Esophagus muscularis mucosa (tissue), 4 donors: ENCODE data around the gene AP4S1. TPM values are rescaled to one million over a fixed set of nuclear protein-coding genes. Genes with fewer than 3 reads are reported as not detected.

Experiments
- DNase-seq: peaks from one replicate; pipeline ENCODE4 v3.0.0-alpha.2; 2017; ENCODE audit errors: extremely low spot score
- H3K27ac ChIP-seq, 4 donors: fragments of 200-600 bp; sonication (generic); replicated peaks in 1 of 4; 1 replicate in 3 of 4; 2 replicates in 1 of 4; pipeline ENCODE4 v1.5.1; 2016 to 2019; ENCODE audit warnings: mild to moderate bottlenecking in 1 of 4
- H3K27me3 ChIP-seq, 4 donors: fragments of 200-600 bp; sonication (generic); one replicate each; pipeline versions ENCODE4 v1.5.1 to v1.6.0; 2016 to 2019
- H3K36me3 ChIP-seq, 4 donors: fragments of 200-600 bp; sonication (generic); one replicate each; pipeline ENCODE4 v1.5.1; 2016 to 2019
- H3K4me1 ChIP-seq, 4 donors: fragments of 200-600 bp; sonication (generic); one replicate each; pipeline ENCODE4 v1.5.1; 2016 to 2019
- H3K4me3 ChIP-seq, 4 donors: fragments of 200-600 bp; sonication (generic); 1 replicate in 2 of 4; 2 replicates in 2 of 4; pipeline ENCODE4 v1.5.1; 2016 to 2019; ENCODE audit warnings: mild to moderate bottlenecking in 4 of 4, moderate library complexity in 1 of 4
- H3K9me3 ChIP-seq, 4 donors: fragments of 200-600 bp; sonication (generic); 1 replicate in 3 of 4; 2 replicates in 1 of 4; pipeline ENCODE4 v1.5.1; 2016 to 2019
- EP300 ChIP-seq: sonication (generic); formaldehyde crosslinking; IDR thresholded peaks from one replicate; pipeline ENCODE4 v1.6.1; 2017; ENCODE audit warnings: antibody characterized with exemption
- POLR2A ChIP-seq: fragments of 450-650 bp; IDR thresholded peaks from one replicate; pipeline ENCODE4 v1.6.1; 2017; ENCODE audit warnings: antibody characterized with exemption, moderate library complexity, mild to moderate bottlenecking, low read depth
- POLR2AphosphoS5 ChIP-seq, 2 donors: sonication (generic); formaldehyde crosslinking; IDR thresholded peaks; one replicate each; pipeline ENCODE4 v1.6.1; 2017; ENCODE audit warnings: antibody characterized with exemption in 2 of 2
- WGBS: methylation state at CpG from one replicate; pipeline ENCODE4 v1.1.5; 2018; 5-methylcytosine and 5-hydroxymethylcytosine counted together
- intact Hi-C: fragments of 100-400 bp; cut with DNase I; formaldehyde crosslinking; loops from one replicate; pipeline ENCODE4 v1.15.1; 2023
- total RNA-seq, 4 donors: library from RNA; depleted of rRNA; stranded (reverse); fragments of >200 nt; gene quantifications; one replicate each; pipeline versions ENCODE4 v1.1.0 to v1.2.1, GENCODE V29; 2016
- TF ChIP-seq, protein P1 (sequence below), 3 experiments: fragments of 200-600 bp in 2 of 3; fragments of 450-650 bp in 1 of 3; sonication (generic) in 2 of 3; IDR thresholded peaks; one replicate each; pipeline ENCODE4 v1.5.1; 2017 to 2019; ENCODE audit warnings: antibody characterized with exemption in 3 of 3, mild to moderate bottlenecking in 2 of 3, moderate library complexity in 1 of 3

Gene AP4S1
- total RNA-seq, 4 donors from 2014 or later = 5.0 to 12.3 (median 9.3) TPM

DNA sequence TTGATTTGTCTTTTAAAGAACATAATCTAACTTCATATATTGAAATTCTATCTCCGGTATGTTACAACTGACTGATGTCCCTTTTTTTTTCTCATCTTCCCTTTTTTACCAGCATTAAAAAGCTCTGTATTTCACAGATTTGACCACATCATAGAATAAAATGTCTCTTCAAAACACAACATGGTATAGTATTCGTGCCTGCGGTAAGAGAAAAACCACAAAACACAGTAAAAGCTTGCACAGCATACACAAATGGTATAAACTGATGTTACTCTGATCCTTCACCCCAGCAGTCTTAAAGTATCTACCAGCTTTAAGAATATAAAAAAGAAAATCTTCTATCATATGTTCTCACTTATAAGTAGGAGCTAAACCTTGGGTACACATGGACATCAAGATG lies 98.7 kb downstream of the AP4S1 start:
- TF ChIP-seq, protein P1, sequence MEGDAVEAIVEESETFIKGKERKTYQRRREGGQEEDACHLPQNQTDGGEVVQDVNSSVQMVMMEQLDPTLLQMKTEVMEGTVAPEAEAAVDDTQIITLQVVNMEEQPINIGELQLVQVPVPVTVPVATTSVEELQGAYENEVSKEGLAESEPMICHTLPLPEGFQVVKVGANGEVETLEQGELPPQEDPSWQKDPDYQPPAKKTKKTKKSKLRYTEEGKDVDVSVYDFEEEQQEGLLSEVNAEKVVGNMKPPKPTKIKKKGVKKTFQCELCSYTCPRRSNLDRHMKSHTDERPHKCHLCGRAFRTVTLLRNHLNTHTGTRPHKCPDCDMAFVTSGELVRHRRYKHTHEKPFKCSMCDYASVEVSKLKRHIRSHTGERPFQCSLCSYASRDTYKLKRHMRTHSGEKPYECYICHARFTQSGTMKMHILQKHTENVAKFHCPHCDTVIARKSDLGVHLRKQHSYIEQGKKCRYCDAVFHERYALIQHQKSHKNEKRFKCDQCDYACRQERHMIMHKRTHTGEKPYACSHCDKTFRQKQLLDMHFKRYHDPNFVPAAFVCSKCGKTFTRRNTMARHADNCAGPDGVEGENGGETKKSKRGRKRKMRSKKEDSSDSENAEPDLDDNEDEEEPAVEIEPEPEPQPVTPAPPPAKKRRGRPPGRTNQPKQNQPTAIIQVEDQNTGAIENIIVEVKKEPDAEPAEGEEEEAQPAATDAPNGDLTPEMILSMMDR (IDR thresholded peaks at IDR 0.05) = no peak
- TF ChIP-seq EP300 = no peak
- TF ChIP-seq POLR2A = no peak
- no peak for TF ChIP-seq POLR2AphosphoS5 (IDR thresholded peaks at IDR 0.05)
- H3K27me3 ChIP-seq = no peaks in the 10 kb centered on the region
- 91% methylated on average over 3 of the region's 3 CpGs for WGBS
- intact Hi-C loops = no loop called here
- no peaks in the 10 kb centered on the region for H3K9me3 ChIP-seq
- peaks cover 60 to 98% (median 88%) of the 10 kb centered on the region in 4 donors for H3K36me3 ChIP-seq
- no peak overlapping the region for H3K4me3 ChIP-seq
- H3K27ac ChIP-seq = no peak overlapping the region
- no peak for DNase-seq
- H3K4me1 ChIP-seq = no peaks in the 10 kb centered on the region

DNA sequence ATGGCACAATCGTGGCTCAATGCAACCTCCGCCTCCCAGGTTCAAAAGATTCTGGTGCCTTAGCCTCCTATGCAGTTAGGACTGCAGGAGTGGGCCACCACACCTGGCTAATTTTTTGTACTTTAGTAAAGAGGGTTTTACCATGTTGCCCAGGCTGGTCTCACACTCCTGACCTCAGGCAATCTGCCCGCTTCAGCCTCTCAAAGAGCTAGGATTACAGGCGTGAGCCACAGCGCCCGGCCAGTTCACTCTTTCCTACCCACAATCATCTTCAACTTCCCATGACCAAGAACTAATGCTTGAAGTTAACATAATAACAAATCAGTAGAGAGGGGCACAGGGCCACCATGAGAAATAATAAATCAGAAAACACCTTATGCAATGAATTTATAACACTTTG lies 99.8 kb downstream of the AP4S1 start:
- H3K9me3 ChIP-seq = no peaks in the 10 kb centered on the region
- H3K4me1 ChIP-seq = no peaks in the 10 kb centered on the region
- 91% methylated on average over 6 of the region's 6 CpGs for WGBS
- intact Hi-C loops = no loop called here
- no peak overlapping the region for H3K4me3 ChIP-seq
- DNase-seq = no peak
- peaks cover 51 to 94% (median 84%) of the 10 kb centered on the region in 4 donors for H3K36me3 ChIP-seq
- TF ChIP-seq, protein P1 (IDR thresholded peaks at IDR 0.05) = no peak
- no peak for TF ChIP-seq POLR2AphosphoS5 (IDR thresholded peaks at IDR 0.05)
- no peak for TF ChIP-seq EP300
- TF ChIP-seq POLR2A = no peak
- no peaks in the 10 kb centered on the region for H3K27me3 ChIP-seq
- H3K27ac ChIP-seq = no peak overlapping the region

DNA sequence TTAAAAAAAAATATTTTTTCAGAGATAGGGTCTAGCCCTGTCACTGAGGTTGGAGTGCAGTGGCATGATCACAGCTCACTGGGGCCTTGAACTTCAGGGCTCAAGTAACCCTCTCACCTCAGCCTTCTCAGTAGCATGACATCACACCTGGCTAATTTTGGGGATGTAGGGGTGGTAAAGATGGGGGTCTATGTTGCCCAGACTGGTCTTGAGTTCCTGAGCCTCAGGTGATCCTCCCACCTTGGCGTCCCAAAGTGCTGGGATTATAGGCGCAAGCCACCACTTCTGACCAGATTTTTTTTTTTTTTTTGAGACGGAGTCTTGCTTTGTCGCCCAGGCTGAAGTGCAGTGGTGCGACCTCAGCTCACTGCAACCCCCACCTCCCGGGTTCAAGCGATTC lies 101.2 kb downstream of the AP4S1 start:
- Histone ChIP-seq H3K36me3 (peaks cover 43 to 92% (median 70%) of the 10 kb centered on the region in 4 donors), H3K9me3 (no peaks in the 10 kb centered on the region), H3K4me3 (no peak overlapping the region), H3K27me3 (no peaks in the 10 kb centered on the region), H3K4me1 (no peaks in the 10 kb centered on the region), H3K27ac (no peak overlapping the region)
- no peak for DNase-seq
- intact Hi-C loops = no loop called here
- TF ChIP-seq, protein P1 (IDR thresholded peaks at IDR 0.05) = no peak
- TF ChIP-seq EP300 = no peak
- no peak for TF ChIP-seq POLR2A
- no peak for TF ChIP-seq POLR2AphosphoS5 (IDR thresholded peaks at IDR 0.05)
- 97% methylated on average over 7 of the region's 7 CpGs for WGBS

DNA sequence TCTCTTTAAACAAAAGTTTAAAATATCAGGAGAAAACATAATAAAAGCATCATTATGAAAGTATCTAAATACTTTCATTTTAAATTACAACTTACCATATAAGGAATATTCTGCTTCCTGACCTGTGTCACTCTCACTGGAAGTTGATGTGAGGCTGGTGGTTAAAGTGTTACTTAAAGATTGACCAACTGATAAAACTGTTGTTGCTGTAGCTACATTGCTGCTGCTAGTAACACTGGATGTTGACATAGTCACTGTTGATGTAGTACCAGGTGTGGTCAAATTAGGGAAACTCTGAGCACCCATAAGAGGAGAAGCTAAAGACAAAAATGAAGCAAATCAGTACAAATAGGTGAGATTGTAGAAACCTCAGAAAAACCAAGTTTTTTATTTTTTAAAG lies 102.2 kb downstream of the AP4S1 start:
- no peak for DNase-seq
- peaks cover 34 to 92% (median 69%) of the 10 kb centered on the region in 4 donors for H3K36me3 ChIP-seq
- intact Hi-C loops = no loop called here
- no peaks in the 10 kb centered on the region for H3K9me3 ChIP-seq
- no peak overlapping the region for H3K4me3 ChIP-seq
- no peak overlapping the region for H3K27ac ChIP-seq
- no peaks in the 10 kb centered on the region for H3K27me3 ChIP-seq
- no peaks in the 10 kb centered on the region for H3K4me1 ChIP-seq
- TF ChIP-seq POLR2AphosphoS5 (IDR thresholded peaks at IDR 0.05) (no peak), POLR2A (no peak), EP300 (no peak)
- TF ChIP-seq, protein P1 (IDR thresholded peaks at IDR 0.05) = no peak
